ENCODE data around the gene HNRNPA1.
A peak's percentile ranks its signal among the peaks of the same experiment; 100 is the strongest.

HNRNPA1 gene

DNA sequence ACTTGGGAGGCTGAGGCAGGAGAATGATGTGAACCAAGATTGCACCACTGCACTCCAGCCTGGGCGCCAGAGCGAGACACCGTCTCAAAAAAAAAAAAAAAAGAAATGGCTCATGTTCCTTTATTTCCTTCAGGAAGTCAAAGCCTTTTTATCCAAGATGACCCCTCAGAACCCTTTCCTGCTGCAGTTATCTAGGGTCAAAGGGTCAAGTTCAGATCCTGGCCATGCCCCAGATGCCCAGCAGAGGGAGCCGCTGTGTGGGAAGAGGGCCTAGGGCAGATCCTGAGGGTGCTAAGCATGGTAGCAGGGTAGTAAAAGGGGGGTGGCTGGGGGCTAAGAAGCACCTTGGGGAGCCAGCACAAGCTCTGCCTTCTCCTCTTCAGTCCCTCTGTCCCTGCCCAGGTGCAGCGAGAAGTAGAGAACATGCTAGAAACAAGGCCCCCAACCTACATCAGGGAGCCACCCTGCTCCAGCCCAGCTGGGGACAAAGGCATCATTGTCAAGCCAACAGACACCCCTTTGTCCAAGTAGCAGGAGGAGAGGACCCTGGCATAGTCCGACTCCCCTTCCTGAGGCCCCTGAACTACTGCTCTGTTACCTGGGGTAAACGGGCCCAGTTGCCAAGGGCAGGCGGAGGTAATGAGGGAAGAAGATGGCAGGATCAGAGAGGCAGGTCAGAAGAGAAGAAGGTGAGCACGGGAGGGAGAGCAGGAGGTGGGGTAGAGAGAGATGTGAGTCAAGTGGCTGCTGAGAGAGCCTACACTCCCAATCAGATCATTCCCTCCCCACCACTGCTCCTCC, 13.8 kb downstream of the HNRNPA1 start:
- no peak overlapping the region for H3K27ac ChIP-seq
- TF ChIP-seq ZFX (IDR thresholded peaks at IDR 0.05), result no peak
- TF ChIP-seq, protein P1, sequence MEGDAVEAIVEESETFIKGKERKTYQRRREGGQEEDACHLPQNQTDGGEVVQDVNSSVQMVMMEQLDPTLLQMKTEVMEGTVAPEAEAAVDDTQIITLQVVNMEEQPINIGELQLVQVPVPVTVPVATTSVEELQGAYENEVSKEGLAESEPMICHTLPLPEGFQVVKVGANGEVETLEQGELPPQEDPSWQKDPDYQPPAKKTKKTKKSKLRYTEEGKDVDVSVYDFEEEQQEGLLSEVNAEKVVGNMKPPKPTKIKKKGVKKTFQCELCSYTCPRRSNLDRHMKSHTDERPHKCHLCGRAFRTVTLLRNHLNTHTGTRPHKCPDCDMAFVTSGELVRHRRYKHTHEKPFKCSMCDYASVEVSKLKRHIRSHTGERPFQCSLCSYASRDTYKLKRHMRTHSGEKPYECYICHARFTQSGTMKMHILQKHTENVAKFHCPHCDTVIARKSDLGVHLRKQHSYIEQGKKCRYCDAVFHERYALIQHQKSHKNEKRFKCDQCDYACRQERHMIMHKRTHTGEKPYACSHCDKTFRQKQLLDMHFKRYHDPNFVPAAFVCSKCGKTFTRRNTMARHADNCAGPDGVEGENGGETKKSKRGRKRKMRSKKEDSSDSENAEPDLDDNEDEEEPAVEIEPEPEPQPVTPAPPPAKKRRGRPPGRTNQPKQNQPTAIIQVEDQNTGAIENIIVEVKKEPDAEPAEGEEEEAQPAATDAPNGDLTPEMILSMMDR (conservative IDR thresholded peaks at IDR 0.05), result peak; percentile 87

DNA sequence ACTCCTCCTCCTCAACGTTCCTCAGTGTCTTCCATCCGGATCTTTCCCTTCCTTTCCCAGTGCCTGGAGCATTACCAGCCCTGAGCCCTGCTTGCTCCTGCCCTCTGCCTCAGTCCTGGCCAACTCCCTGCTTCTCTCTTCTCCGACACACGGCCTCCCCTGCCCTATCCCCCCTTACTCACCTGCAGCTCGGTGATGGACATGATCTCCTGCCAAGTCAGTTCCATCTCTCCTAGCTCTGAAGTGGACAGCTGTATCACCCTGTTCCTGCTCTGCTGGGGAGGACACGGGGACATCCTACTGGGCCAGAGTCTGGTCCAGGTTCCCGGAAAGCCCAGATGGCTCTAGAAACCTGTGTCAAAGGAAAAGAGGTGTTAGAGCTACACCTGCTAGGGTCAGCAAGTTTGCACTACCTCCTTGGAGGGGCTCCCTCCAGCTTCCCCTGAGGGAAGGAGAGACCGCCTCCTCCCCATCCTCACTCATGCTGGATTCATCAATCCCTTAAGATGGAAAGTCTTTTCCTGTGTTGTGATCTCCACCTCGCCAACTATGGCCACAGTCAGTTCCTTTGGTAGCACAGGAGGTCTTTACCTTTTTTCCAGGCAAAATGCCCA, 14.5 kb downstream of the HNRNPA1 start:
- no peak overlapping the region for H3K27ac ChIP-seq
- TF ChIP-seq, protein P1 (conservative IDR thresholded peaks at IDR 0.05), result no peak
- TF ChIP-seq ZFX (IDR thresholded peaks at IDR 0.05), result no peak

DNA sequence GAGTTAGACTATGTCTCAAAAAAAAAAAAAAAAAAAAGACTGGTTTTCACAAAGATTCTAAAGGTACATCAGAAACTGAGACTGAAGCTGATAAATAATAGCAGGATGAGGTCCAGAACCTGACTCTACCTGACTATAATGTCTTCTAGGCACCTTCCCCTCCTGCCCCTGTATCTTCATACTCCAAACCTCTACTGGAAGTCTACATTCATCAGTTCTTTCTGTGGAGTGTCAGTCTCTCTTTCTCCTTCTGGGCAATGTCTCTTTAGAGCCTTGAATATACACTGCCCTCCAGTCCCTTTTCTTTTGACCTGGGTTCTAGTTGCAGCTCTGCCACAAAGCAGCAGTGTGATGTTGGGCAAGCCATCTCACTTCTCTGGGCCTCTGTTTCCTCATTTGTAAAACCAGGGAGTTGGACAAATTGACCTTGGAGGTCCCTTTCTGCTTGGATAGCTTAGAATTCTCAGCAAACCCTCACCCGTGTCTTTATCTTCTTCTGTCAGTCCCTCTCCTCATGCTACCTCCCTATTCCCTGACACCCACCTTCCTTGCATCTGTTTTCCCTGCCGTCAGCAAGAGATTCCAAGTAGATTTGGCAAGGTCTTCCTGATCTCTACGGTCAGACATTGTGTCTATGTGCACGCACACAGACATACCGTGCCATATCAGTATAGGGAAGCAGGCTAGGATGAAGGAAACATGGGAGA, 16.0 kb downstream of the HNRNPA1 start:
- no peak overlapping the region for H3K27ac ChIP-seq

DNA sequence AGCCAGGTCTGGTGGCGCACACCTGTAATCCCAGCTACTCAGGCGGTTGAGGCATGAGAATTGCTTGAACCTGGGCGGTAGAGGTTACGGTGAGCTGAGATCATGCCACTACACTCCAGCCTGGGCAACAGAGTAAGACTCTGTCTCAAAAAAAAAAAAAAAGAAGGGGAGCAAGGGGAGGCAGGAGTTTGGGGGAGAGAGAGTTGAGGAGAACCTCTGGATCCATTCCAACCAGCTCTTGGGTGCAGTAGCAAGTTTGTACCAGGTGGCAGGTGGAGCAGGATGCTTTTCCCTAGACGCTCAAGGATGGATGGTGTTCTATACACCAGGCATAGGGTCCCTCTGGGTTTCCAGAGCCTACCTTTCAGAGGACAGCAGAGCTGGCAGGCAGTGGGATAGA, 18.4 kb downstream of the HNRNPA1 start:
- H3K27ac ChIP-seq, result no peak overlapping the region
- no peak for TF ChIP-seq ZFX (IDR thresholded peaks at IDR 0.05)
- TF ChIP-seq, protein P1 (conservative IDR thresholded peaks at IDR 0.05), result no peak

More for the DNA sequence above, 16.0 kb downstream of the HNRNPA1 start:
- TF ChIP-seq, protein P1 (conservative IDR thresholded peaks at IDR 0.05), result no peak
- no peak for TF ChIP-seq ZFX (IDR thresholded peaks at IDR 0.05)

DNA sequence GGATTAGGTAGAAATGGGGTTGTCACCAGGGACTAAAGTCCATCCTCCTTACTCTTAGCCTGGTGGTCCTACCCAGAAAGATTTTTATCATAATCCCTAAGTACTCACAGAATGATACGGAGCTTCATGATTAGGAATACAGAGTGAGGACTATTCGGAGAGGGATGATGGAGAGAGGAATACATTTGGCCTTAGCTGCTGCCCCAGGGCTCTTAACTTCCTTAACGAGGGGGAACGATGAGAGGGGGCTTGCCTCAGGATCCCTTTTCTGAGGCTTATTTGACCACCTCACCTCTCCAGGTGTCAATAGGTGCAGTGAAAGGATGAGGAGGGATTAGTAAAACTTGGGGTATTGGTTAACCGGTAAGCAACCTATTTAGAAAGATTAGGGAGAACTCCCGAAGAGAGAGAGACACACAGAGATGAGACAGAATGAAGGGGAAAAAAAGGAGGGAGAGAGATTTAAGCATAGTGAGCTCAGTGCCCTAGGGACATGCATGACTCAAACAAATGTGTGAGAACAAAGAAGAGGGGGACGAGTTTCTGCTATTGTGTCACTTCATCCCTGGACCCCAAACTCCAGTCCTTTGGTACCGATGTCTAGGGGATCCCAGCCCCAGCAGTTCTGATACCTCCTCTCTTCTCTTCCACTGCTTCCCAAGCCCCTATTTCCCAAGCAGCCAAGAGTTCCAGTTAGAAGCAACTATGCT, 19.1 kb downstream of the HNRNPA1 start:
- no peak overlapping the region for H3K27ac ChIP-seq

DNA sequence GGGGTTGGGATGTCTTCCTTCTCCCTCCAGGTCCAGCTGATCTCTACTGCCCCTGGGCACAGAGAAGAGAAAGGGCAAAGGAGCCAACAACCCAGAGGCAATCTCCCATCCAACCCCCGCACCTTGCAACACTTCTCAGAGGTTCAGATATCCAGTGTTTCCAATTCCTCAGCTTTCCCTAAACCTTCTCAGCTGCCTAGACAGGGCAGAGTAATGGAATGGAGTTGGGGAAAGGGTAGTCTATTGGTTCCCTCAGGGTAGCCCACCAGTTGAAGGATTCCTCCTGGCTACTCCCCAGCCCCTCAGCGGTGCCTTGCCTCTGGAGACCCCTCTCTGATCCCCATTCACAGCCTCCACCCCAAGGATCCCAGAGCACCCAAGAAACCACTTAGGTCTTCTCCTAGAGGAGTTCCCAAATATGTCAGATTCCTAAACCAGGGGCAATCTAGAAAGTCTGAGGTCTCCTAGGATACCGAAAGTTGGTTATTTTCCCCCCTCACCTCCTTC, 19.8 kb downstream of the HNRNPA1 start:
- H3K27ac ChIP-seq, result no peak overlapping the region
- TF ChIP-seq, protein P1 (conservative IDR thresholded peaks at IDR 0.05), result no peak
- TF ChIP-seq ZFX (IDR thresholded peaks at IDR 0.05), result no peak

More for the DNA sequence above, 19.1 kb downstream of the HNRNPA1 start:
- TF ChIP-seq, protein P1 (conservative IDR thresholded peaks at IDR 0.05), result no peak
- no peak for TF ChIP-seq ZFX (IDR thresholded peaks at IDR 0.05)
